Hepatocyte (in vitro differentiated cells): ENCODE results near the gene CDC20B. TPM values are rescaled to one million over a fixed set of nuclear protein-coding genes. Genes with fewer than 3 reads are reported as not detected.
A peak's percentile ranks its signal among the peaks of the same experiment; 100 is the strongest.

Source experiments
- DNase-seq: peaks from one replicate; pipeline ENCODE4 v3.0.0-alpha.2; 2016; ENCODE audit warnings: low spot score
- H2AFZ ChIP-seq: fragments of 200-600 bp; sonication (generic); 2 replicates; pipeline ENCODE4 v1.6.0; 2016; ENCODE audit warnings: antibody characterized with exemption, mild to moderate bottlenecking
- H3K27ac ChIP-seq: fragments of 200-600 bp; sonication (generic); 2 replicates; pipeline ENCODE4 v1.5.1; 2016; ENCODE audit warnings: mild to moderate bottlenecking
- H3K27me3 ChIP-seq: fragments of 200-600 bp; sonication (generic); 2 replicates; pipeline ENCODE4 v1.6.1; 2016
- H3K36me3 ChIP-seq: fragments of 200-600 bp; sonication (generic); replicated peaks from 2 replicates; pipeline ENCODE4 v1.5.1; 2016; ENCODE audit warnings: low read depth; ENCODE audit not compliant: insufficient read depth
- H3K4me1 ChIP-seq: fragments of 200-600 bp; sonication (generic); 2 replicates; pipeline ENCODE4 v1.5.1; 2016; ENCODE audit warnings: mild to moderate bottlenecking, moderate library complexity; ENCODE audit not compliant: insufficient read depth
- H3K4me2 ChIP-seq: fragments of 200-600 bp; sonication (generic); 2 replicates; pipeline ENCODE4 v1.6.0; 2016
- H3K4me3 ChIP-seq: fragments of 200-600 bp; sonication (generic); 2 replicates; pipeline ENCODE4 v1.5.1; 2016; ENCODE audit warnings: mild to moderate bottlenecking
- H3K79me2 ChIP-seq: fragments of 200-600 bp; sonication (generic); 2 replicates; pipeline ENCODE4 v1.6.0; 2017; ENCODE audit warnings: mild to moderate bottlenecking
- H3K9me2 ChIP-seq: fragments of 200-600 bp; sonication (generic); replicated peaks from 2 replicates; pipeline ENCODE4 v1.6.0; 2017; ENCODE audit warnings: mild to moderate bottlenecking; ENCODE audit not compliant: insufficient read depth
- H3K9me3 ChIP-seq: fragments of 200-600 bp; sonication (generic); 2 replicates; pipeline ENCODE4 v1.5.1; 2016; ENCODE audit warnings: low read depth, mild to moderate bottlenecking
- H4K20me1 ChIP-seq: fragments of 200-600 bp; sonication (generic); 2 replicates; pipeline ENCODE4 v1.6.0; 2016; ENCODE audit warnings: mild to moderate bottlenecking; ENCODE audit not compliant: insufficient read depth, poor library complexity, severe bottlenecking
- EZH2 ChIP-seq: fragments of 200-600 bp; sonication (generic); IDR thresholded peaks from 2 replicates; pipeline ENCODE4 v1.6.1; 2016; ENCODE audit warnings: antibody characterized with exemption, mild to moderate bottlenecking, borderline replicate concordance
- EZH2phosphoT487 ChIP-seq: fragments of 200-600 bp; sonication (generic); IDR thresholded peaks from one replicate; pipeline ENCODE4 v1.6.1; 2018; ENCODE audit warnings: antibody characterized with exemption, mild to moderate bottlenecking, low read depth, moderate library complexity; ENCODE audit not compliant: unreplicated experiment, severe bottlenecking
- WGBS: methylation state at CpG from one replicate; pipeline ENCODE4 v1.1.6; 2016; ENCODE audit warnings: low lambda C conversion rate; ENCODE audit errors: missing lambda C conversion rate; 5-methylcytosine and 5-hydroxymethylcytosine counted together
- polyA plus RNA-seq: library from polyadenylated mRNA; unstranded; fragments of >200 nt; fragmentation: Nextera tagmentation; extraction: Ambion mirVana; gene quantifications from 2 replicates; pipeline ENCODE4 v1.2.1, GENCODE V29; 2016
- total RNA-seq: library from RNA; depleted of rRNA; stranded (reverse); fragments of >200 nt; gene quantifications from 2 replicates; pipeline ENCODE4 v1.2.3, GENCODE V29; 2014
- TF ChIP-seq, protein P1 (sequence below): fragments of 200-600 bp; sonication (generic); IDR thresholded peaks from 2 replicates; pipeline ENCODE4 v1.5.1; 2016; ENCODE audit warnings: antibody characterized with exemption, mild to moderate bottlenecking; ENCODE audit not compliant: poor library complexity

Gene CDC20B
- total and polyA plus RNA-seq, 2 experiments from 2014 or later = 0.30 TPM; not detected in 1

DNA sequence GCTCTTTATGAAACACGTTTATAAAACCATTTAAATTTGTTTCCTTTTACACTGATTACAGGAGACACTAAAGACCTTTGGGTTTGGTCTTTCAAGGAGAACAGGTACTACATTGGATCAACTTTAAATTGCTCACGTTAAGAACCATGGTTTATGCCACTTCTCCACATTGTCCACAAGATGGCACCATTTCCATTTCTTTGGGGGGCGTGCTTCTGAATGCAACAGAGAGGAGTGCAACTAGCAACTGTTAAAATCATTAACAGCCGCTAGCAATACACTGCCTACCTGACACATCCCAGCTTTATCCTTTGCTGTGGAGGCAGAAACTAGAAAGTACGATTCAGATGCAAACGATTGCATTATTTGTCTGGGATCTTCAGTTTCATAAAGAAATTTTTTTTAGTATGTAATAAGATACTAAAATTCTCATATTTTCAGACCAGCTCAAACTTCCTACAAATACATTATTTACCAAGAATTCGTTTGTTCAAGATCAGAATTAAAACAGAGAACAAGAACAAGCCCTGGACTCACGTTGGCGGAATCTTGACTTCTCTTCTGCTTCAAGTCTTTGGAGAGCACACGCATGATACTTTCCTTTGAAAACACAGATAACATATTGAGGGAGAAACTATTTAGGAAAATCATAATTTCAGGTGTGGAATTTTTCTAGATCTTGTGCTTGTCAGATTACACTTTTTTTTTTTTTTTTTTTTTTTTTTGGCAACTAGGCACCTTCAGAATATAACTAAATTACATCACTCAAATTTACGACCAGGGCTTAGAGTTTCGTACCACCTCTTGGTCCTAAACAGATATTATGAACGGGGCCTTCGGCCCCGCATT, 702 bp downstream of the CDC20B start:
- H3K36me3 ChIP-seq = no peaks in the 10 kb centered on the region
- no peaks in the 10 kb centered on the region for H4K20me1 ChIP-seq
- H3K4me2 ChIP-seq = peak overlapping the region; percentile 99
- H3K4me1 ChIP-seq = peaks cover 13% of the 10 kb centered on the region
- H3K27ac ChIP-seq = no peak overlapping the region
- peak overlapping the region; percentile 41 for H2AFZ ChIP-seq
- no peaks in the 10 kb centered on the region for H3K9me2 ChIP-seq
- H3K4me3 ChIP-seq = peak overlapping the region; percentile 71
- peaks cover 43% of the 10 kb centered on the region for H3K27me3 ChIP-seq
- no peaks in the 10 kb centered on the region for H3K9me3 ChIP-seq
- TF ChIP-seq EZH2phosphoT487 = no peak
- TF ChIP-seq, protein P1, sequence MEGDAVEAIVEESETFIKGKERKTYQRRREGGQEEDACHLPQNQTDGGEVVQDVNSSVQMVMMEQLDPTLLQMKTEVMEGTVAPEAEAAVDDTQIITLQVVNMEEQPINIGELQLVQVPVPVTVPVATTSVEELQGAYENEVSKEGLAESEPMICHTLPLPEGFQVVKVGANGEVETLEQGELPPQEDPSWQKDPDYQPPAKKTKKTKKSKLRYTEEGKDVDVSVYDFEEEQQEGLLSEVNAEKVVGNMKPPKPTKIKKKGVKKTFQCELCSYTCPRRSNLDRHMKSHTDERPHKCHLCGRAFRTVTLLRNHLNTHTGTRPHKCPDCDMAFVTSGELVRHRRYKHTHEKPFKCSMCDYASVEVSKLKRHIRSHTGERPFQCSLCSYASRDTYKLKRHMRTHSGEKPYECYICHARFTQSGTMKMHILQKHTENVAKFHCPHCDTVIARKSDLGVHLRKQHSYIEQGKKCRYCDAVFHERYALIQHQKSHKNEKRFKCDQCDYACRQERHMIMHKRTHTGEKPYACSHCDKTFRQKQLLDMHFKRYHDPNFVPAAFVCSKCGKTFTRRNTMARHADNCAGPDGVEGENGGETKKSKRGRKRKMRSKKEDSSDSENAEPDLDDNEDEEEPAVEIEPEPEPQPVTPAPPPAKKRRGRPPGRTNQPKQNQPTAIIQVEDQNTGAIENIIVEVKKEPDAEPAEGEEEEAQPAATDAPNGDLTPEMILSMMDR = peak; percentile 87
- peak; percentile 85 for DNase-seq
- no peaks in the 10 kb centered on the region for H3K79me2 ChIP-seq
- 11% methylated on average over 15 of the region's 15 CpGs for WGBS

- Histone ChIP-seq H3K27me3 (peaks cover 35% of the 10 kb centered on the region), H4K20me1 (no peaks in the 10 kb centered on the region), H3K4me2 (no peak overlapping the region), H3K27ac (no peak overlapping the region), H3K79me2 (no peaks in the 10 kb centered on the region), H3K4me1 (peaks cover 13% of the 10 kb centered on the region), H2AFZ (no peak overlapping the region), H3K9me2 (no peaks in the 10 kb centered on the region), H3K4me3 (no peak overlapping the region), H3K36me3 (no peaks in the 10 kb centered on the region), H3K9me3 (no peaks in the 10 kb centered on the region)
- WGBS = 42% methylated on average over 2 of the region's 2 CpGs
- TF ChIP-seq EZH2 = no peak
- no peak for TF ChIP-seq EZH2phosphoT487
- TF ChIP-seq, protein P1 = no peak
- no peak for DNase-seq
Measured at GRCh38 chr5:55171471-55171870, 1.5 kb downstream of the CDC20B start.

DNA sequence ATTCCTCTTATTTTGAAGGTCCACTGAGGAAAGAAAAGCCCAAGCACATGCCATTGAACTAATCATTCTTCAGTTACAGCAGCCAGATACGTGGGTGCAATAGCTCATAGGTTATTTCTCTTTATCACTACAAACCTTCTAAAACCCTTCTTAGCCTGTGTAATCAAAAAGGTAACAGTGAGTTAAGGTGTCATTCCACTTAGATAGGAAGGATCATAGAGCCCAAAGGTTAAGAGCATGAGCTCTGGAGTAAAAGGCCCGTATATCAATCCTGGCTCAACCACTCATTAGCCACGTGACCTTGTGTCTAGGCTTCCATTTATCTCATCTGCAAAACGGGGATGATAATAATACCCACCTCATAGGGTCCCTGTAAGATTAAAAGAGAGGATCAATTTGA, 10.3 kb downstream of the CDC20B start:
- H2AFZ ChIP-seq = no peak overlapping the region
- peak overlapping the region; percentile 74 for H3K4me2 ChIP-seq
- no peaks in the 10 kb centered on the region for H3K9me3 ChIP-seq
- H3K27me3 ChIP-seq = no peaks in the 10 kb centered on the region
- no peak for DNase-seq
- TF ChIP-seq, protein P1 = no peak
- TF ChIP-seq EZH2 = no peak
- TF ChIP-seq EZH2phosphoT487 = no peak
- no peak overlapping the region for H3K27ac ChIP-seq
- peaks cover 11% of the 10 kb centered on the region for H3K4me1 ChIP-seq
- H3K36me3 ChIP-seq = no peaks in the 10 kb centered on the region
- no peak overlapping the region for H3K4me3 ChIP-seq
- peaks cover 17% of the 10 kb centered on the region for H4K20me1 ChIP-seq
- H3K79me2 ChIP-seq = peaks cover 17% of the 10 kb centered on the region
- no peaks in the 10 kb centered on the region for H3K9me2 ChIP-seq
- WGBS = 57% methylated on average over 4 of the region's 4 CpGs
